PFSK-1 (cell line): Measurements from ENCODE around the gene TTC39C.

Source experiments
- FOXP2 ChIP-seq: optimal IDR thresholded peaks from 2 replicates; pipeline ENCODE3; 2011; ENCODE audit warnings: borderline replicate concordance, control low read depth, inconsistent platforms; ENCODE audit not compliant: insufficient read depth; ENCODE audit errors: extremely low read length, extremely low read depth
- POLR2AphosphoS5 ChIP-seq: IDR thresholded peaks from 2 replicates; pipeline ENCODE4 v1.6.1; 2012; ENCODE audit warnings: low read depth, mild to moderate bottlenecking, control low read depth, low read length, moderate library complexity
- REST ChIP-seq, 2 experiments: IDR thresholded peaks; 2 replicates each; pipeline versions ENCODE4 v1.6.1 to v1.8.0; 2011 to 2012; ENCODE audit warnings: low read depth in 2 of 2, low read length in 2 of 2, control low read depth in 1 of 2, inconsistent platforms in 1 of 2, mild to moderate bottlenecking in 1 of 2, moderate library complexity in 1 of 2; ENCODE audit not compliant: insufficient read depth in 1 of 2
- SIN3A ChIP-seq: IDR thresholded peaks from 2 replicates; pipeline ENCODE4 v1.6.1; 2012; ENCODE audit warnings: mild to moderate bottlenecking, low read length, moderate library complexity, borderline replicate concordance; ENCODE audit not compliant: insufficient read depth
- TAF1 ChIP-seq: IDR thresholded peaks from 2 replicates; pipeline ENCODE4 v1.6.1; 2012; ENCODE audit warnings: low read length, control low read depth, borderline replicate concordance; ENCODE audit not compliant: insufficient read depth

TTC39C gene

GRCh38 chr18:24071029-24071428 is 56.5 kb downstream of the TTC39C start:
- TF ChIP-seq SIN3A (no peak), TAF1 (no peak), REST (IDR thresholded peaks at IDR 0.05; ENCODE audit: insufficient read depth in 1 of 2, low read depth in 2 of 2, low read length in 2 of 2) (no peak), FOXP2 (no peak), POLR2AphosphoS5 (no peak)

GRCh38 chr18:24071779-24072178 is 57.2 kb downstream of the TTC39C start:
- no peak for TF ChIP-seq TAF1
- TF ChIP-seq POLR2AphosphoS5 = no peak
- no peak for TF ChIP-seq FOXP2
- TF ChIP-seq SIN3A = no peak
- no peak for TF ChIP-seq REST (IDR thresholded peaks at IDR 0.05; ENCODE audit: insufficient read depth in 1 of 2, low read depth in 2 of 2, low read length in 2 of 2)

GRCh38 chr18:24072743-24073142 is 58.2 kb downstream of the TTC39C start:
- TF ChIP-seq FOXP2 (no peak), REST (IDR thresholded peaks at IDR 0.05; ENCODE audit: insufficient read depth in 1 of 2, low read depth in 2 of 2, low read length in 2 of 2) (no peak), SIN3A (no peak), TAF1 (no peak), POLR2AphosphoS5 (no peak)

GRCh38 chr18:24073791-24074190 is 59.2 kb downstream of the TTC39C start:
- TF ChIP-seq REST (IDR thresholded peaks at IDR 0.05; ENCODE audit: insufficient read depth in 1 of 2, low read depth in 2 of 2, low read length in 2 of 2) (no peak), POLR2AphosphoS5 (no peak), SIN3A (no peak), FOXP2 (no peak), TAF1 (no peak)
